ENCODE measurements around the gene DOHH.

Gene DOHH

GRCh38 chr19:3470500-3471128 is 29.9 kb downstream of the DOHH start:
- H3K27me3 Mint-ChIP-seq (ENCODE audit: low read depth): peaks cover 15% of the 10 kb centered on the region
- TF ChIP-seq CTCF (IDR thresholded peaks at IDR 0.05; ENCODE audit: unreplicated experiment in 3 of 3): no peak
- H3K4me1 Mint-ChIP-seq: peaks cover 20% of the 10 kb centered on the region
- H3K9me3 Mint-ChIP-seq: peaks cover 2% of the 10 kb centered on the region
- H3K27ac Mint-ChIP-seq: no peak overlapping the region
- peaks cover 14% of the 10 kb centered on the region for H3K36me3 Mint-ChIP-seq (ENCODE audit: low read depth)
- H3K4me3 Mint-ChIP-seq: no peak overlapping the region

DNA sequence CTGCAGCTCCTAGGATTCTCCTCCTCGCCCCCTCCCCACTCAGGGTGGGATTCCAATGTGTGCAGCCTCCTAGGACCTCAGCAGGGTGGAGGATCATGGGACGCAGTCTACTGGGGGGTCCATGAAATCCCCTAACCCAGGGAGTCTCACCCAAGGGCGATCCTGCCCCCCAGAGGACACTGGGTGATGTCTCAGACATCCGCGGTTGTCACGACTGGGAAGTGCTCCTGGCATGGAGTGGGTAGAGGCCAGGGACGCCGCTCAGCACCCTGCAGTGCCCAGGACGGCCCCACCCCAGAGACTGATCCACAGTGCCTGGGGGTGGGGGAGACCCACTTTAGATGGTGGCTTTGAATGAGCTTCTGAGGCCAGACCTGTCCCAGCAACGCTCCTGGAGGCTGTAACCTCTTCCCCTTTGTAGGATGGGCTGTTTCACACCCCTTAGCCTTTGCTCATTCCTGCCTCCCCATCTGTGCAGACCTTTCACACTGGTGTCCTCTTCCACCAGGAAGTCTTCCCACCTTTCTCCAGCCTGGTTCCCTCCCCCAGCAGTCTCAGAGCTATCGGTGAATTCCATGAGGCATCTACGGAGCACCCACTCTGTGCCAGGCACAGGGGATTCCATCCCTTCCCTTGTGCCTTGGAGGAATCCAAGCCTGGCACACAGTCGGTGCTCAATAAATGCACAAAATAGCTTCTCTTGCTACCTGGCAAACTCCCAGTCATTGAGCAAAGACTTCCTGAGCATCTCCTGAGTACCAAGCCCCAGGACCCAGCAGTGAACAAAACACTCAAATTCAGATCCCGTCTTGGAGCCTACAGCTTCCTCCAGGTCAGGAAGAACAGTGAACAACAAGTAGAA is 30.6 kb downstream of the DOHH start:
- peaks cover 2% of the 10 kb centered on the region for H3K9me3 Mint-ChIP-seq
- peaks cover 14% of the 10 kb centered on the region for H3K36me3 Mint-ChIP-seq (ENCODE audit: low read depth)
- H3K27me3 Mint-ChIP-seq (ENCODE audit: low read depth): peaks cover 21% of the 10 kb centered on the region
- no peak overlapping the region for H3K4me3 Mint-ChIP-seq
- peaks cover 27% of the 10 kb centered on the region for H3K4me1 Mint-ChIP-seq
- no peak for TF ChIP-seq CTCF (IDR thresholded peaks at IDR 0.05; ENCODE audit: unreplicated experiment in 3 of 3)
- H3K27ac Mint-ChIP-seq: no peak overlapping the region

DNA sequence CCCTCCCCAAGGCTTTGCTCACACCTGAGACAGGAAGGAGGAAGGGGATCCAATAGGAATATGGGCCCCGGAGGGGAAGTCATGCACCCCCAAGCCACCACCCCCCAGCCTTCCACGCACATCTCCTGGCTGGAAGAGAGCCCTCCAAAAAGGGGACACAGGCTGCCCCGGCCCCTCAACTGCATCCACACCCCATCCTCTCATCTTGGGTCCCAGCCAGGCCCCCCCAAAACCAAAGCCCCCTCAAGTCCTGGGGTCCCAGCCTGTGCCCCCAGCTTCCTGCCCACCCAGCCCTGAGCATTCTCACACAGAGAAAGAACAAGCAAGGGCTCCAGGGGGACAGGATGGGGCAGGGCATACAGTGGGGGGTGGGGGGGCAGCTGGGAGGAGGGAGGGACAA is 32.3 kb downstream of the DOHH start:
- H3K4me3 Mint-ChIP-seq: no peak overlapping the region
- TF ChIP-seq CTCF (IDR thresholded peaks at IDR 0.05; ENCODE audit: unreplicated experiment in 3 of 3): no peak
- H3K9me3 Mint-ChIP-seq: peaks cover 2% of the 10 kb centered on the region
- H3K4me1 Mint-ChIP-seq: peaks cover 27% of the 10 kb centered on the region
- H3K36me3 Mint-ChIP-seq (ENCODE audit: low read depth): peaks cover 14% of the 10 kb centered on the region
- H3K27ac Mint-ChIP-seq: peak overlapping the region in 1 of 3 experiments; percentile 51
- peaks cover 16% of the 10 kb centered on the region for H3K27me3 Mint-ChIP-seq (ENCODE audit: low read depth)

GRCh38 chr19:3467437-3468198 is 32.9 kb downstream of the DOHH start:
- no peak for TF ChIP-seq CTCF (IDR thresholded peaks at IDR 0.05; ENCODE audit: unreplicated experiment in 3 of 3)
- Mint-ChIP-seq H3K36me3 (ENCODE audit: low read depth) (peaks cover 17% of the 10 kb centered on the region), H3K4me1 (peaks cover 31% of the 10 kb centered on the region)

GRCh38 chr19:3466635-3467034 is 33.8 kb downstream of the DOHH start:
- Mint-ChIP-seq H3K36me3 (ENCODE audit: low read depth) (peaks cover 19% of the 10 kb centered on the region), H3K9me3 (peaks cover 2% of the 10 kb centered on the region), H3K4me1 (peaks cover 34% of the 10 kb centered on the region), H3K4me3 (no peak overlapping the region), H3K27ac (peak overlapping the region in 2 of 3 experiments; percentile 87), H3K27me3 (ENCODE audit: low read depth) (peaks cover 23% of the 10 kb centered on the region)
- no peak for TF ChIP-seq CTCF (IDR thresholded peaks at IDR 0.05; ENCODE audit: unreplicated experiment in 3 of 3)

More at GRCh38 chr19:3467437-3468198, 32.9 kb downstream of the DOHH start:
- peaks cover 2% of the 10 kb centered on the region for H3K9me3 Mint-ChIP-seq
- H3K4me3 Mint-ChIP-seq: no peak overlapping the region
- peaks cover 20% of the 10 kb centered on the region for H3K27me3 Mint-ChIP-seq (ENCODE audit: low read depth)
- no peak overlapping the region for H3K27ac Mint-ChIP-seq

Data from nephron (organoid).